HepG2 (cell line): Measurements from ENCODE around the gene MAP2K5. TPM values are rescaled to one million over a fixed set of nuclear protein-coding genes. Genes with fewer than 3 reads are reported as not detected.

Experiments
- FOXK2 ChIP-seq: fragments of 450-650 bp; IDR thresholded peaks from 2 replicates; pipeline ENCODE4 v1.6.1; 2016
- KAT7 ChIP-seq: IDR thresholded peaks from 2 replicates; pipeline ENCODE4 v1.6.1; 2018; ENCODE audit warnings: borderline replicate concordance, missing compliant biosample characterization
- KDM1A ChIP-seq: IDR thresholded peaks from 2 replicates; pipeline ENCODE4 v1.6.1; 2016; ENCODE audit warnings: missing compliant biosample characterization
- KMT2A ChIP-seq: sonication (generic); formaldehyde crosslinking; IDR thresholded peaks from 2 replicates; pipeline ENCODE4 v1.4.0; 2020; ENCODE audit warnings: missing genetic modification reagents
- NFATC3 ChIP-seq: sonication (generic); formaldehyde crosslinking; IDR thresholded peaks from 2 replicates; pipeline ENCODE4 v1.5.1; 2020; ENCODE audit warnings: mild to moderate bottlenecking, missing genetic modification reagents
- POGZ ChIP-seq: sonication (generic); formaldehyde crosslinking; IDR thresholded peaks from 2 replicates; pipeline ENCODE4 v1.4.0; 2020; ENCODE audit warnings: mild to moderate bottlenecking, missing genetic modification reagents
- ZNF12 ChIP-seq: sonication (generic); formaldehyde crosslinking; IDR thresholded peaks from 2 replicates; pipeline ENCODE4 v1.5.0; 2020; ENCODE audit warnings: missing genetic modification reagents
- ZNF224 ChIP-seq: sonication (generic); formaldehyde crosslinking; IDR thresholded peaks from 2 replicates; pipeline ENCODE4 v1.5.0; 2020; ENCODE audit warnings: mild to moderate bottlenecking, missing genetic modification reagents
- ZNF263 ChIP-seq: sonication (generic); formaldehyde crosslinking; IDR thresholded peaks from 2 replicates; pipeline ENCODE4 v1.4.0; 2020; ENCODE audit warnings: missing genetic modification reagents
- ZNF3 ChIP-seq: IDR thresholded peaks from 2 replicates; pipeline ENCODE4 v1.7.0; 2017; ENCODE audit warnings: inconsistent platforms
- ZNF441 ChIP-seq: sonication (generic); formaldehyde crosslinking; IDR thresholded peaks from 2 replicates; pipeline ENCODE4 v1.7.0; 2021; ENCODE audit warnings: missing genetic modification reagents, borderline replicate concordance
- ZNF772 ChIP-seq: sonication (generic); formaldehyde crosslinking; IDR thresholded peaks from 2 replicates; pipeline ENCODE4 v1.5.0; 2020; ENCODE audit warnings: mild to moderate bottlenecking, missing genetic modification reagents
- ZNF850 ChIP-seq: sonication (generic); formaldehyde crosslinking; conservative IDR thresholded peaks from 2 replicates; pipeline ENCODE4 v1.9.0; 2021; ENCODE audit warnings: mild to moderate bottlenecking, missing genetic modification reagents
- polyA plus RNA-seq, 8 experiments: library from polyadenylated mRNA; depleted of rRNA in 3 of 8; stranded (reverse) in 7 of 8; unstranded in 1 of 8; fragments of >200 nt; fragmentation: Illumina TruSeq in 4 of 8; extraction: Trizol in 4 of 8; gene quantifications; 2 replicates each; pipeline versions ENCODE4 v1.2.1 to v1.2.3, GENCODE V29; 2011 to 2016; ENCODE audit warnings: low read depth in 4 of 8, missing spikeins in 1 of 8, mixed read lengths in 1 of 8; ENCODE audit not compliant: insufficient read depth in 1 of 8
- total RNA-seq, 5 experiments: library from RNA; depleted of rRNA; stranded (reverse); fragments of >200 nt; fragmentation: Illumina TruSeq; extraction: Trizol; gene quantifications; 2 replicates each; pipeline ENCODE4 v1.2.3, GENCODE V29; 2016; ENCODE audit warnings: low read depth in 1 of 5
- TF ChIP-seq, protein P1 (sequence below): sonication (generic); formaldehyde crosslinking; IDR thresholded peaks from one replicate; pipeline ENCODE4 v1.5.1; 2020; ENCODE audit warnings: mild to moderate bottlenecking, missing genetic modification reagents; ENCODE audit errors: not compliant biosample characterization
- TF ChIP-seq, protein P2 (sequence below), 2 experiments: sonication (generic) in 1 of 2; formaldehyde crosslinking in 1 of 2; IDR thresholded peaks; 2 replicates each; pipeline versions ENCODE4 v1.6.1 to v1.9.0; 2014 to 2022; ENCODE audit warnings: antibody characterized with exemption in 1 of 2, borderline replicate concordance in 1 of 2, inconsistent platforms in 1 of 2, low read depth in 1 of 2, missing genetic modification reagents in 1 of 2

MAP2K5 gene
- total and polyA plus RNA-seq, 2 of the 13 experiments (the other 11 are each of a cell fraction or from before 2014, with no cell fraction given) = 4.0 to 4.3 TPM

DNA sequence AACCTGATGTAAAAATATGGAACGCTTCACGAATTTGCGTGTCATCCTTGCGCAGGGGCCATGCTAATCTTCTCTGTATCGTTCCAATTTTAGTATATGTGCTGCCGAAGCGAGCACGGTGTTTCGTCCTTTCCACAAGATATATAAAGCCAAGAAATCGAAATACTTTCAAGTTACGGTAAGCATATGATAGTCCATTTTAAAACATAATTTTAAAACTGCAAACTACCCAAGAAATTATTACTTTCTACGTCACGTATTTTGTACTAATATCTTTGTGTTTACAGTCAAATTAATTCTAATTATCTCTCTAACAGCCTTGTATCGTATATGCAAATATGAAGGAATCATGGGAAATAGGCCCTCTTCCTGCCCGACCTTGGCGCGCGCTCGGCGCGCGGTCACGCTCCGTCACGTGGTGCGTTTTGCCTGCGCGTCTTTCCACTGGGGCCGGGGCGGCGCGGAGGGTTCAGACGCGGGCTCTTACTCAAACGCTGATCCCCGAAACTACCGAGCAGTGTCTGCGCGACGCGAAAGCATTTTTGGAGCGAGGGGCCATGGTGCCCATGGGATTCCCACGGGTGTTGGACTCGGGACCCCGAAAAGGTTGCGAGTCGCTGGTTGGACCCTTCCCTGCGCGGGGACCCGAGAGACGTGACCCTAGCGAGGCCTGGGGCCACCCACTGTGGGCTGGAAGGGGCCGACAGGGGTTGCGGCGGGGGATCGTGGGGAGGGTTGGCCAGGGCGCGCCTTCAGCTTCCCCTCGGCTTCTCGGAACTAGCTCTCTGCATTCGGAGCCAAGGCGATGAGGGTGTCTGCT is 297.6 kb downstream of the MAP2K5 start, which contains the start of gene RNU6-1 (continued):
- TF ChIP-seq, protein P1, sequence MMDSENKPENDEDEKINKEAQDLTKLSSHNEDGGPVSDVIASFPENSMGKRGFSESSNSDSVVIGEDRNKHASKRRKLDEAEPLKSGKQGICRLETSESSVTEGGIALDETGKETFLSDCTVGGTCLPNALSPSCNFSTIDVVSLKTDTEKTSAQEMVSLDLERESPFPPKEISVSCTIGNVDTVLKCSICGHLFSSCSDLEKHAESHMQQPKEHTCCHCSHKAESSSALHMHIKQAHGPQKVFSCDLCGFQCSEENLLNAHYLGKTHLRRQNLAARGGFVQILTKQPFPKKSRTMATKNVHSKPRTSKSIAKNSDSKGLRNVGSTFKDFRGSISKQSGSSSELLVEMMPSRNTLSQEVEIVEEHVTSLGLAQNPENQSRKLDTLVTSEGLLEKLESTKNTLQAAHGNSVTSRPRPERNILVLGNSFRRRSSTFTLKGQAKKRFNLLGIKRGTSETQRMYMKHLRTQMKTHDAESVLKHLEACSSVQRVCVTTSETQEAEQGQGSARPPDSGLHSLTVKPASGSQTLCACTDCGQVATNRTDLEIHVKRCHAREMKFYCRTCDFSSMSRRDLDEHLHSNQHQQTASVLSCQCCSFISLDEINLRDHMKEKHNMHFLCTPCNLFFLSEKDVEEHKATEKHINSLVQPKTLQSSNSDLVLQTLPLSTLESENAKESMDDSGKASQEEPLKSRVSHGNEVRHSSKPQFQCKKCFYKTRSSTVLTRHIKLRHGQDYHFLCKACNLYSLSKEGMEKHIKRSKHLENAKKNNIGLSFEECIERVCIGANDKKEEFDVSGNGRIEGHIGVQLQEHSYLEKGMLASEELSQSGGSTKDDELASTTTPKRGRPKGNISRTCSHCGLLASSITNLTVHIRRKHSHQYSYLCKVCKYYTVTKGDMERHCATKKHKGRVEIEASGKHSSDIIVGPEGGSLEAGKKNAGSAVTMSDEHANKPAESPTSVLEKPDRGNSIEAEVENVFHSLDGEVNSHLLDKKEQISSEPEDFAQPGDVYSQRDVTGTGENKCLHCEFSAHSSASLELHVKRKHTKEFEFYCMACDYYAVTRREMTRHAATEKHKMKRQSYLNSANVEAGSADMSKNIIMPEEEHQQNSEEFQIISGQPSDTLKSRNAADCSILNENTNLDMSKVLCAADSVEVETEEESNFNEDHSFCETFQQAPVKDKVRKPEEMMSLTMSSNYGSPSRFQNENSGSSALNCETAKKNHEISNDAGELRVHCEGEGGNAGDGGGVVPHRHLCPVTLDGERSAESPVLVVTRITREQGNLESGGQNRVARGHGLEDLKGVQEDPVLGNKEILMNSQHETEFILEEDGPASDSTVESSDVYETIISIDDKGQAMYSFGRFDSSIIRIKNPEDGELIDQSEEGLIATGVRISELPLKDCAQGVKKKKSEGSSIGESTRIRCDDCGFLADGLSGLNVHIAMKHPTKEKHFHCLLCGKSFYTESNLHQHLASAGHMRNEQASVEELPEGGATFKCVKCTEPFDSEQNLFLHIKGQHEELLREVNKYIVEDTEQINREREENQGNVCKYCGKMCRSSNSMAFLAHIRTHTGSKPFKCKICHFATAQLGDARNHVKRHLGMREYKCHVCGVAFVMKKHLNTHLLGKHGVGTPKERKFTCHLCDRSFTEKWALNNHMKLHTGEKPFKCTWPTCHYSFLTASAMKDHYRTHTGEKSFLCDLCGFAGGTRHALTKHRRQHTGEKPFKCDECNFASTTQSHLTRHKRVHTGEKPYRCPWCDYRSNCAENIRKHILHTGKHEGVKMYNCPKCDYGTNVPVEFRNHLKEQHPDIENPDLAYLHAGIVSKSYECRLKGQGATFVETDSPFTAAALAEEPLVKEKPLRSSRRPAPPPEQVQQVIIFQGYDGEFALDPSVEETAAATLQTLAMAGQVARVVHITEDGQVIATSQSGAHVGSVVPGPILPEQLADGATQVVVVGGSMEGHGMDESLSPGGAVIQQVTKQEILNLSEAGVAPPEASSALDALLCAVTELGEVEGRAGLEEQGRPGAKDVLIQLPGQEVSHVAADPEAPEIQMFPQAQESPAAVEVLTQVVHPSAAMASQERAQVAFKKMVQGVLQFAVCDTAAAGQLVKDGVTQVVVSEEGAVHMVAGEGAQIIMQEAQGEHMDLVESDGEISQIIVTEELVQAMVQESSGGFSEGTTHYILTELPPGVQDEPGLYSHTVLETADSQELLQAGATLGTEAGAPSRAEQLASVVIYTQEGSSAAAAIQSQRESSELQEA = peak; percentile 53
- peak; percentile 20; the same call in 1 of the 2 replicates for TF ChIP-seq ZNF772
- TF ChIP-seq, protein P2, sequence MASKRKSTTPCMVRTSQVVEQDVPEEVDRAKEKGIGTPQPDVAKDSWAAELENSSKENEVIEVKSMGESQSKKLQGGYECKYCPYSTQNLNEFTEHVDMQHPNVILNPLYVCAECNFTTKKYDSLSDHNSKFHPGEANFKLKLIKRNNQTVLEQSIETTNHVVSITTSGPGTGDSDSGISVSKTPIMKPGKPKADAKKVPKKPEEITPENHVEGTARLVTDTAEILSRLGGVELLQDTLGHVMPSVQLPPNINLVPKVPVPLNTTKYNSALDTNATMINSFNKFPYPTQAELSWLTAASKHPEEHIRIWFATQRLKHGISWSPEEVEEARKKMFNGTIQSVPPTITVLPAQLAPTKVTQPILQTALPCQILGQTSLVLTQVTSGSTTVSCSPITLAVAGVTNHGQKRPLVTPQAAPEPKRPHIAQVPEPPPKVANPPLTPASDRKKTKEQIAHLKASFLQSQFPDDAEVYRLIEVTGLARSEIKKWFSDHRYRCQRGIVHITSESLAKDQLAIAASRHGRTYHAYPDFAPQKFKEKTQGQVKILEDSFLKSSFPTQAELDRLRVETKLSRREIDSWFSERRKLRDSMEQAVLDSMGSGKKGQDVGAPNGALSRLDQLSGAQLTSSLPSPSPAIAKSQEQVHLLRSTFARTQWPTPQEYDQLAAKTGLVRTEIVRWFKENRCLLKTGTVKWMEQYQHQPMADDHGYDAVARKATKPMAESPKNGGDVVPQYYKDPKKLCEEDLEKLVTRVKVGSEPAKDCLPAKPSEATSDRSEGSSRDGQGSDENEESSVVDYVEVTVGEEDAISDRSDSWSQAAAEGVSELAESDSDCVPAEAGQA (IDR thresholded peaks at IDR 0.05; ENCODE audit: low read depth) = no peak
- TF ChIP-seq, protein P2 (CRISPR knock-in tag; IDR thresholded peaks at IDR 0.05; ENCODE audit: borderline replicate concordance) = no peak
- TF ChIP-seq KMT2A (CRISPR knock-in tag) = peak; percentile 64; the same call in 1 of the 2 replicates
- no peak for TF ChIP-seq FOXK2
- no peak for TF ChIP-seq POGZ (CRISPR knock-in tag)
- no peak for TF ChIP-seq KAT7
- TF ChIP-seq ZNF263 (CRISPR knock-in tag) = no peak
- TF ChIP-seq ZNF441 (CRISPR knock-in tag) = peak; percentile 60; the same call in 1 of the 2 replicates
- peak; percentile 6; the same call in 1 of the 2 replicates for TF ChIP-seq ZNF12 (CRISPR knock-in tag)
- no peak for TF ChIP-seq ZNF224 (CRISPR knock-in tag)
- TF ChIP-seq ZNF3 = no peak
- no peak for TF ChIP-seq NFATC3 (CRISPR knock-in tag)
- TF ChIP-seq ZNF850 = no peak
- TF ChIP-seq KDM1A (CRISPR knock-in tag) = no peak
